Stimulated activated naive B cell treated with anti-CD40 and anti-IgM and Interleukin-4, amounts not matched to agents 10 μg/mL and 1 μg/mL and 100 μg/mL, for 72 hours (primary cell): ENCODE data around the gene PCGF1.
A peak's percentile ranks its signal among the peaks of the same experiment; 100 is the strongest.

Source experiments
- ATAC-seq, 2 donors: fragments of 150-1000 bp; cut with Tn5 transposase; replicated peaks; 2 replicates each; pipeline ENCODE4 v1.10.0; 2021; ENCODE audit warnings: moderate library complexity in 1 of 2
- DNase-seq: peaks from one replicate; pipeline ENCODE4 v3.0.0; 2021
- H3K27ac Mint-ChIP-seq: one replicate; pipeline ENCODE4 v1.8.0; 2022; ENCODE audit warnings: mild to moderate bottlenecking, mixed read lengths
- H3K27me3 Mint-ChIP-seq, 2 donors: one replicate each; pipeline ENCODE4 v1.8.0; 2022; ENCODE audit warnings: mixed read lengths in 2 of 2
- H3K36me3 Mint-ChIP-seq, 2 donors: one replicate each; pipeline ENCODE4 v1.8.0; 2022; ENCODE audit warnings: mixed read lengths in 2 of 2, mild to moderate bottlenecking in 1 of 2
- H3K4me1 Mint-ChIP-seq, 2 donors: one replicate each; pipeline ENCODE4 v1.8.0; 2022; ENCODE audit warnings: mixed read lengths in 2 of 2, mild to moderate bottlenecking in 1 of 2
- H3K4me3 Mint-ChIP-seq, 2 donors: one replicate each; pipeline ENCODE4 v1.8.0; 2022; ENCODE audit warnings: mild to moderate bottlenecking in 2 of 2, mixed read lengths in 2 of 2, moderate library complexity in 1 of 2
- H3K9me3 Mint-ChIP-seq, 2 donors: one replicate each; pipeline ENCODE4 v1.8.0; 2022; ENCODE audit warnings: mixed read lengths in 2 of 2, mild to moderate bottlenecking in 1 of 2

PCGF1 gene

GRCh38 chr2:74503506-74504475 is 3.7 kb downstream of the PCGF1 start:
- ATAC-seq: no peak
- H3K4me1 Mint-ChIP-seq: peaks cover 58 to 85% of the 10 kb centered on the region in 2 donors

DNA sequence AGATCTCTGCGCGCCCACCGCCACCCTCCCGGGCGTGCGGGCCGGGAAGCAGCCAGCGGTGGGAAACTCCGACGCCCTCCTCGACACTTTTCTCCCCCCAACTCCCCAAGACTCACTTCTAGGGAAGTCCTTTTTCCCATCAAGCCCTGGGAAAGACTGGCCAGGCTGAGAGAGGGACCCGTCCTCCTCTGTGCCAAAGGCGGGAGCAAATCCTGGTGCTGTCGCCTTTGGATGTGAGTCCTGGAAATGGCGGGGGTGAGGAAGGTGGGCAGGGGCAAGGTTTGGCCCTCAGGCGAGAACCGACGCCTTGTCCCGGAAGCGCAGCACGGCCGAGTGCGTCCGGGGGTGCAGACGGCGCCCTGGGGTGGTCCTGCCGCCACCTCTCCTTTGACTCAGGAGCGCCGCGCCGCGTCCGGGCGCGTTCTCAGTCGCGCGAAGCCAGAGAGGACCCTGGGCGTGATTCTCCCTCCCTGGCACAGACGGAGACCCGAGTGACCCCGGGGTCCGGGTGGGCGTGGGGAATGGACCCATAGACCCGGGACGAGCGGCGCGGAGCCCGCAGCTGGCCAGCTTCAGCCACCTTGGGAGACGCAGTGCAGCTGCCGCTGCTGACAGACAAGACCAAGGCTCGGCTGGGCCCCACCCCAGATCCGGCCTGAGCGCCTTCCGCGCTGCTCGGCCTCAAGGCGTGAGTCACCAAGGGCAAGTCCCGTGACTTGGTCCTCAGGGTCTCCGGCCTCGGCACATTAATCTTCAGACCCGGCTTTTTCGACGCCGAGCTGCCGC is 4.6 kb downstream of the PCGF1 start:
- ATAC-seq (peak; percentile 45 to 48), DNase-seq (peak; percentile 59)
- peaks cover 39 to 44% of the 10 kb centered on the region in 2 donors for H3K36me3 Mint-ChIP-seq
- H3K4me3 Mint-ChIP-seq: peak overlapping the region; percentile 80 to 88
- no peaks in the 10 kb centered on the region for H3K9me3 Mint-ChIP-seq
- H3K27me3 Mint-ChIP-seq: peaks cover 58 to 66% of the 10 kb centered on the region in 2 donors
- peaks cover 57 to 85% of the 10 kb centered on the region in 2 donors for H3K4me1 Mint-ChIP-seq
- peak overlapping the region; percentile 86 for H3K27ac Mint-ChIP-seq

More at GRCh38 chr2:74503506-74504475, 3.7 kb downstream of the PCGF1 start:
- H3K9me3 Mint-ChIP-seq: no peaks in the 10 kb centered on the region
- H3K27ac Mint-ChIP-seq: peak overlapping the region; percentile 86
- peaks cover 39 to 44% of the 10 kb centered on the region in 2 donors for H3K36me3 Mint-ChIP-seq
- DNase-seq: no peak
- H3K27me3 Mint-ChIP-seq: peaks cover 50 to 57% of the 10 kb centered on the region in 2 donors
- H3K4me3 Mint-ChIP-seq: peak overlapping the region; percentile 80 to 88

GRCh38 chr2:74502147-74502719 is 5.3 kb downstream of the PCGF1 start:
- H3K27ac Mint-ChIP-seq: no peak overlapping the region
- H3K4me1 Mint-ChIP-seq: peaks cover 58 to 88% of the 10 kb centered on the region in 2 donors
- peaks cover 35 to 41% of the 10 kb centered on the region in 2 donors for H3K36me3 Mint-ChIP-seq
- no peak for DNase-seq
- H3K4me3 Mint-ChIP-seq: peak overlapping the region; percentile 80 to 88
- no peak for ATAC-seq
- H3K9me3 Mint-ChIP-seq: no peaks in the 10 kb centered on the region
- H3K27me3 Mint-ChIP-seq: peaks cover 59 to 71% of the 10 kb centered on the region in 2 donors

GRCh38 chr2:74501335-74502071 is 6.0 kb downstream of the PCGF1 start:
- no peaks in the 10 kb centered on the region for H3K9me3 Mint-ChIP-seq
- DNase-seq (no peak), ATAC-seq (no peak)
- peak overlapping the region; percentile 80 to 88 for H3K4me3 Mint-ChIP-seq
- no peak overlapping the region for H3K27ac Mint-ChIP-seq
- H3K4me1 Mint-ChIP-seq: peaks cover 51 to 80% of the 10 kb centered on the region in 2 donors
- H3K36me3 Mint-ChIP-seq: peaks cover 29 to 35% of the 10 kb centered on the region in 2 donors
- peaks cover 59 to 71% of the 10 kb centered on the region in 2 donors for H3K27me3 Mint-ChIP-seq

DNA sequence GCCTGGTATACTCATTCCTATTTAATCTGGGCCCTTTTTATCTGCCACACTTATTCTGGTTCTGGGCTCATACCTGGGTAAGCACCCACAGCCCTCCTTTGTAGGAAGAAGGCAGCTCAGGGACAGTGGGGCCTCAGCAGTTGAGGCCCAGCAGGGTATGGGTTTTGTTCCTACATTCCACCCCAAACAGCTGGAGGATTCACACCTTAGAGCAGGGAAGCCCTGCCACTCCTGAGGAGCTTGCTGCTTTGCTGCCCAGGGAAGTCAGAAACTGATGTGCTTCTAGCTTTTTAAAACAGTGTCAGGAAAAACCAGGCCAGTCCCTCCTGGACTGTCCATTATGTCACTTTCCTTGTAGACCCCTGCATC is 6.9 kb downstream of the PCGF1 start:
- Mint-ChIP-seq H3K4me1 (peaks cover 47 to 73% of the 10 kb centered on the region in 2 donors), H3K4me3 (no peak overlapping the region), H3K36me3 (peaks cover 25 to 31% of the 10 kb centered on the region in 2 donors), H3K27me3 (peaks cover 59 to 71% of the 10 kb centered on the region in 2 donors), H3K9me3 (no peaks in the 10 kb centered on the region), H3K27ac (no peak overlapping the region)
- DNase-seq: no peak
- no peak for ATAC-seq

DNA sequence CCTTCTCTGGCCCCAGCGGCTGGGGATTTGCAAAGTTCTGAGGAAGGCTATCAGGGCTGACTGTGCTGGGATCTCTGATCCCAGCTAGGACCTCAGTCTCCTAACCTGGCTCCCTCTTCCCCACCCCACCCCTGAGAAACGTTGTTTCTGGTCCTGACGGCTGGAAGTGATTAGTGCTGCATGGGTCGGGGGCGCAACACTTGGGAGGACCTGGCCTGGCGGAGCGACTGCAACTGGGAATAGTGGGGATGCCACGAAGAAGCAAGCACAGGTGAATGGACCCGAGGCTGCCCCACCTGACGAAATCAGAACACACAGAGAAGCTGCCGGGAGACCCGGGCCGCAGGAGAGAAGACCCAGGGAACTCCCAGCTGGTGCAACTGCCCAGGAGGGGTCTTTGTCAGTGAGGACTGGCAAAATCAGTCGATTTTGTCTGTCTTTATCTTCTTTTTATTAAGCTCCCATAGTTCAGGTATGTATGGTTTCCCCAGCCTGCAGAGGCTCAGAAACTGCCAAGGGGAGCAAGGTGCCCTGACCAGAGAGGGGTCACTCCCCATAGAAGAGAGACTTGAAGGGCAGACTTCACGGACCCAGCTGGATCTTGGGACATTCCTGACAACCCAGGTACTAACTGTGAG is 7.4 kb downstream of the PCGF1 start:
- ATAC-seq: no peak
- Mint-ChIP-seq H3K9me3 (no peaks in the 10 kb centered on the region), H3K36me3 (peaks cover 20 to 26% of the 10 kb centered on the region in 2 donors), H3K4me1 (peaks cover 42 to 68% of the 10 kb centered on the region in 2 donors), H3K27me3 (peaks cover 56 to 69% of the 10 kb centered on the region in 2 donors), H3K27ac (peak overlapping the region; percentile 51), H3K4me3 (peak overlapping the region in 1 of 2 donors; percentile 74)
- no peak for DNase-seq

DNA sequence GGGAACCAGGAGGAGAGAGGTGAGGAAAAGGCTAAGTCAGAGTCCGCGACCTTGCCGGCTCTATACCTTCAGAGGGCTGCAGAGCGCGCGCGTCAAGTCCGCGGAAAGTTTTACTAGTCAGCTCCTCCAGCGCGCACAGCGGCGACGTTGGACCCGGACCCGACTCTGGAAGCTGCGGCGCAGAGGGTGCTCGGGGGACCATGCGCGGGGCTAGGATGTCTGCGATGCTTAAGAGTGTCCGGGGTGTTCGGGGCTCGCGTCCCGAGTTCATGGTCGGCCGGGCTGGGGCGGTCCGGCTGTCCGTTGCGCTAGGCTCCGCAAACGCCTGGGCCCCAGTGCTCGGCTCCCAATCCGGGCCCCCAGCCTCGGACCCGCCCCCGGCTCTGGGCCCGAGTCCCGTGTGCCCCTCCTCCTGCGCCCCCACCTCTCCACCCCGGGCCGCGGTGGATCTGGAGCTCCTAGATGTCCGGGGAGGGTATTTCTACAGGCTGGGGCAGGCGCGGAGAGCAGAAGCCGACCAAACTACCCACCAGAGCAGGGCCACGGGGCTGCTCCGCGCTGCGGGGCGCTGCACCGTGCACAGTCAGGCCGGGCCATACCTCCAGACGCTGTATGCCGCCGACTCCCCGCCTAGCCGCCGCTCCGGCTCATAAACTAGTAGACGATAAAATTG is 8.1 kb downstream of the PCGF1 start, which contains the start of gene LBX2:
Gene LBX2 (minus strand): TSS at position 337 of the 673 bp plus-strand sequence. CDS start 66 bp downstream, at position 271.
- H3K36me3 Mint-ChIP-seq: peaks cover 15 to 21% of the 10 kb centered on the region in 2 donors
- DNase-seq (no peak), ATAC-seq (peak; percentile 30 to 31)
- H3K4me3 Mint-ChIP-seq: peak within 1 kb of the TSS; percentile 74 to 76
- peak within 1 kb of the TSS; percentile 70 for H3K27ac Mint-ChIP-seq
- H3K9me3 Mint-ChIP-seq: no peaks in the 10 kb centered on the region
- H3K27me3 Mint-ChIP-seq: peaks cover 50 to 63% of the 10 kb centered on the region in 2 donors
- peaks cover 36 to 61% of the 10 kb centered on the region in 2 donors for H3K4me1 Mint-ChIP-seq

GRCh38 chr2:74498500-74499266 is 8.8 kb downstream of the PCGF1 start:
- no peak for DNase-seq
- ATAC-seq: peak; percentile 31 to 46
- peaks cover 16 to 23% of the 10 kb centered on the region in 2 donors for H3K36me3 Mint-ChIP-seq

GRCh38 chr2:74497777-74498499 is 9.6 kb downstream of the PCGF1 start:
- peaks cover 43 to 55% of the 10 kb centered on the region in 2 donors for H3K27me3 Mint-ChIP-seq
- DNase-seq: no peak
- H3K4me1 Mint-ChIP-seq: peaks cover 32 to 55% of the 10 kb centered on the region in 2 donors
- peak; percentile 30 to 52 for ATAC-seq
- peaks cover 22 to 23% of the 10 kb centered on the region in 2 donors for H3K36me3 Mint-ChIP-seq
- peak overlapping the region; percentile 74 to 76 for H3K4me3 Mint-ChIP-seq
- no peaks in the 10 kb centered on the region for H3K9me3 Mint-ChIP-seq
- peak overlapping the region; percentile 70 for H3K27ac Mint-ChIP-seq

More at GRCh38 chr2:74498500-74499266, 8.8 kb downstream of the PCGF1 start:
- H3K4me3 Mint-ChIP-seq: peak overlapping the region; percentile 74 to 76
- H3K4me1 Mint-ChIP-seq: peaks cover 33 to 59% of the 10 kb centered on the region in 2 donors
- no peaks in the 10 kb centered on the region for H3K9me3 Mint-ChIP-seq
- H3K27ac Mint-ChIP-seq: peak overlapping the region; percentile 70
- peaks cover 43 to 56% of the 10 kb centered on the region in 2 donors for H3K27me3 Mint-ChIP-seq

- H3K36me3 Mint-ChIP-seq: peaks cover 26 to 28% of the 10 kb centered on the region in 2 donors
- ATAC-seq: no peak
- H3K4me3 Mint-ChIP-seq: peak overlapping the region; percentile 74 to 76
- peaks cover 27 to 47% of the 10 kb centered on the region in 2 donors for H3K4me1 Mint-ChIP-seq
- peak overlapping the region; percentile 66 for H3K27ac Mint-ChIP-seq
- no peaks in the 10 kb centered on the region for H3K9me3 Mint-ChIP-seq
- H3K27me3 Mint-ChIP-seq: peaks cover 37 to 48% of the 10 kb centered on the region in 2 donors
- DNase-seq: no peak
Observed at GRCh38 chr2:74496997-74497776, 10.3 kb downstream of the PCGF1 start.

GRCh38 chr2:74495440-74495839 is 12.1 kb downstream of the PCGF1 start:
- Mint-ChIP-seq H3K9me3 (no peaks in the 10 kb centered on the region), H3K27me3 (peaks cover 21 to 30% of the 10 kb centered on the region in 2 donors), H3K27ac (no peak overlapping the region), H3K36me3 (peaks cover 39 to 41% of the 10 kb centered on the region in 2 donors), H3K4me1 (peaks cover 23 to 38% of the 10 kb centered on the region in 2 donors), H3K4me3 (no peak overlapping the region)
- DNase-seq: no peak
- ATAC-seq: no peak
